GM18498 (cell line): ENCODE data around the gene CRYBG1.

ENCODE experiments used
- ATAC-seq: cut with Tn5 transposase; IDR thresholded peaks from one replicate; pipeline ENCODE4 v1.9.1; 2021; ENCODE audit warnings: mild to moderate bottlenecking, moderate library complexity; ENCODE audit not compliant: unreplicated experiment

CRYBG1 gene

DNA sequence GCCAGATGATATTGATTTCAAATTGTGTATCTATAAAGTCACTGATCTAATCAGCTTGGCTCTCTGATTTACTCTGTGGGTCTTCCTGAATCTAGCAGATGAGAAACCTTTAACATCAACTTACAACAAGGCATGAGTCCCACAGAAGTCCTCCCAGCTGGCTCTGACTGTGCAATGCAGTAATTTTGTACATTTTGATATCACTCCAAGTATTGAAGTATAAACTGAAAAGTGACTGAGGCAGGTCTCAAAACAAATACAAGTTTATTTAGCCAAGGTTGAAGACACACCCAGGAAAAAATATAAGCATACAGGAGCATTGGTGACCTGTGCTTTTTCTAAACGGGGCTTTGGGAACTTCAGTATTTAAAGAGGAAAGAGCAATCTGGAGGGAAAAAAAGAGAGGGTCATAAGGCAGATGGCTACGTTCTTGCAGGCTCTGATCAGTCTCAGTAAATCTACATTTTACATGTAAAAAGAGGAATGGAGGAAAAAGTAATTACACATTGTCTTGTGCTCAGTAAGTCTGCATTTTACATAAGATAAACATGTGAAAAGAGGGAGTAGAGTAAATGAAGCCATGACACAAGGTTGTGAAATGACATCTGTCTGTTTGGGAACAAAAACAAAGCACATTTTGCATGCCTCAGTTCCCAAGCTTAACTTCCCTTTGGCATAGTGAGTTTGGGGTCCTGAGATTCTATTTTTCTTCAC, 59.5 kb downstream of the CRYBG1 start:
- ATAC-seq = no peak

DNA sequence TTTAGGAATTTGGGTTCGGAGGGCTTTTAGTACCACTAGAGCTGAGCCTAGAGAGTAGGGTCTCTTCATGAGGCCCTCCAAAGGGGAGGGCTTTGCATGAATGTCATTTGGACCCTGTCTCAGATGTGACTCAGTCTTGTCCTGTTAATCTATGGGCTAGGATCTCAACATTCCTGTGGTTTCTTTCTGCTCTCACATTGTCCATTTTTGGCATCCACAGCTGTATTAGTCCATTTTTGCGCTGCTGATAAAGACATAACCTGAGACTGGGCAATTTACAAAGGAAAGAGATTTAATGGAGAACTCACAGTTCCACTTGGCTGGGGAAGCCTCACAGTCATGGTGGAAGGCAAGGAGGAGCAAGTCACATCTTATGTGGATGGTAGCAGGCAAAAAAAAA, 61.0 kb downstream of the CRYBG1 start:
- no peak for ATAC-seq

DNA sequence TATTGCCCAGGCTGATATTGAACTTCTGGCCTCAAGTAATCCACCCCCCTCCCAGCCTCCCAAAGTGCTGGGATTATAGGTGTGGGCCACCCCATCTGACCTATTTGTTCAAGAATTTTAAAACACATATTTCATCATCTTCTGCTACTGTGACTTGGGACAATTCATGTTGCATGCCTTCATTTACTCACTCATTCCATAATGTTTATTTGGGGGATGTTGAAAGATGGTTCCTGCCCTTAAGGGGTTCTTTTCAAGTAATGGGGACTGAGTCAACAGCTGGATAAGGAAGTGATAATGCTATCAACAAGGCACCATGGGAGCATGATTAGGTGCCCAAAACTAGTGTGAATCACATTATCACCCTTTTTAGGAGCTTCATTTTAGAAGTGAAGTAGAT, 62.0 kb downstream of the CRYBG1 start:
- no peak for ATAC-seq

DNA sequence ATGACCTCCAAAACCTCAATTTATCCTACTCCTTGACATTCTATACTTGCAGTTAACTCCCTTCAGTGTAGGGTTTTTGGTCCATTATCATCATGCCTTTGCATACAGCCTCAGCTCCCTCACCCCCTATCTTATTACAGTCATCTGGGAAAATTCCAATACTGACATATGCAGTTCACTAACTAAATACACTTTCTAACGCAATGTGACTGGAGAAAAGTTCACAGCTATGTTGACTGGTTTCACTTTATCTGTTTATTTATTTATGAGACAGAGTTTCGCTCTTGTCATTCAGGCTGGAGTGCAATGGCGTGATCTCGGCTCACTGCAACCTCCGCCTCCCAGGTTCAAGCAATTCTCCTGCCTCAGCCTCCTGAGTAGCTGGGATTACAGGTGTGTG, 64.9 kb downstream of the CRYBG1 start:
- ATAC-seq = no peak

DNA sequence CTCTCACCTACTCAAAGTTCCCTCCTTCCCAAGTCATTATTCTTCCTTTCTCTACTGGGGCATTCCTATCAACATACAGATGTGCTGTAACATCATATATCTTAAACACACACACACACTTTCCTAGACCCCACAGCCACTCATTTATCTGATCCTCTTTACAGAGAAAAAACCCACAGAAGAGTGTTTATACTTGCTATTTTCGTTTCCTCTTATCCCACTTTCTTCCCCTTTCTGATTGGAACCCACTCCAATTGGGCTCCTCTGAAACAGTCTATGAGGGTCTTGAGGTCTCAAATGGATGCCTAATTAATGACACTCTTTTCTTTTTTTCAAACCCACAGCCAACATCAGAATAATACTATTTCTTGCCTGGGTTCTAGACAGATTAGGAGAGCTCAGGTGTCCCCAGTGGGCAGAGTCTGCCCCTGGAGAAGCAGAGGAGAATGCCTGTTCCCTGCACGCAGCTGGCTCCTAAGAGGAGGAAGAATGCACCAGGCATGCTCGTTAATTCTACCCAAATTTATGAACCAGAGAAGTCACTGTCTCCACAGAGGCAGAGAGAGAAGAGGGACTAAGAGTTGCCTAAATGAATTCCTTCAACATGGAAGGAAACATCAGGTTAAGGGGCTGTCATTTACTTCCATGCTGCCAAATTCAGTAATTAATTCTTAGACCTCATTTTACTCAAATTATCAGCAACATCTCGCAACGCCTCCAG, 65.9 kb downstream of the CRYBG1 start:
- ATAC-seq = no peak

DNA sequence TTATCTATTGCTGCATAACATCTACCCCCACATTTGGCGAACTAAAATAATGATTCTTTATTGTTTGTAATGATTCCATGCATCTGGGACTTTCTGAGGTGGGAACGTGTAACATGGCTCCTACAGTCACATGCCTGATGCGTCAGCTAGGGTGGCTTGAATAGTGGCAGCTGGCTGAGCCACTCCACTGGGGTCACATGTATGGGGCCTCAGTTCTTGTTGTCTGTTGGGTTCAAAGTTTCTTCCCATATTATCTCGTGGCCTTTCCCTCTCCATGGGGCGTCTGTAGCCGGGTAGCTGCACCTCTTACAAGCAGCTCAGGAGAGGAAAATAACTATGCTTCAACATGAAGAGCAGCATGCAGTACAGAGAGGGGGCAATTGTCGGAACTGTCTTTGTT, 69.9 kb downstream of the CRYBG1 start:
- no peak for ATAC-seq

DNA sequence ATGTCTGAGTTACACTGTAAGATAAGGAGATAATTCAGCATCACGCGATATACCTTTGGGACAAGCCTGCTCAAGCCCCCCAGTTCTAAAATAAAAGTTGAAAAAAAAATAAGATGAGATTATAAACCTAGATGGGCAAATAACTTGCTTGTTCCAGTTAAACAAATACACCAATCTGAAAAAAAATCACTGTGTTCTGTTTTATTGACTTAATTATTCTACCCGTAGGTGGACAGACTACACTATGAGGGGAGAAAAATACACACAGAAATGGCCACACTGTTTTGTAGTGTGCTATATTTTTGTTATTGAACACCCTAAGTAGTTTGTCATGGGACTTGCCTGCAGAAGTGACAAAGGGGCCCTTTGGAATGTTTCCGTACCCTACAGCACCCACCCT, 70.9 kb downstream of the CRYBG1 start:
- ATAC-seq = no peak

DNA sequence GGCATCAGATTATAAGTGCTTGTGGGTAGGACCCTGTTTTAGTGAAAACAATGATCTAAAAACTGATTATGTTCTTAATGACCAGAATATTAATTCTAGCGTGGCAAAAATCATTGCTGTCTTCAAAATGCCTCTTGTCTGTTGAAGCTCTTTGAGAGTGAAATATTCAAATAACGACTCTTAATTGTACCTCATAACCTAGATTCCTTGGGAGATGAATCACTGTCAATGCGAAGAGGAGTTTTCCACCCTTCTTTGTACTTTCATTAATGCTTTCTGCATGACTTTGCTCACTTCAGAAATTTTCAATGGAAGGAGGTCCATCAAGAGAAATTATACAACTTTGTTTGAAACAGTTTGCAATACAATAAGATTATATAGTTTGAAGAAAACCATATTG, 71.5 kb downstream of the CRYBG1 start:
- ATAC-seq = no peak

DNA sequence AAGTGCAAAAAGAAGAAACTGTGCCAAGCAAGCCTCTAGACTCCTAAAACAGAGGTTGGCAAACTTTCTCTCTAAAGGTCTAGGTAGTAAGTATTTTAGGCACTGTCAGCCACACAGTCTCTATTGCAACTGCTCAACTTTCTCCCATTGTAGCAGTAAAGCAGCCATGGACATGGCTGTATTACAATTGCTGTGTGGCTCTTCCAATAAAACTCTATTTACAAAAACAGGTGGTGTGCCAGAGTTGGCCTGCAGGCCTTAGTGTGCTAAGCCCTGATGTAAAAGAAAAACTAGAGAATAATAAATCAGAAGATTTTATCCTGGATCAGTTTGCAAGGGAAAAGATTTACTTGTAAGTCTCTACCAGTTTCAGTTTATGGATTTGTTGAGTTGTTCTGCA, 74.0 kb downstream of the CRYBG1 start:
- no peak for ATAC-seq

DNA sequence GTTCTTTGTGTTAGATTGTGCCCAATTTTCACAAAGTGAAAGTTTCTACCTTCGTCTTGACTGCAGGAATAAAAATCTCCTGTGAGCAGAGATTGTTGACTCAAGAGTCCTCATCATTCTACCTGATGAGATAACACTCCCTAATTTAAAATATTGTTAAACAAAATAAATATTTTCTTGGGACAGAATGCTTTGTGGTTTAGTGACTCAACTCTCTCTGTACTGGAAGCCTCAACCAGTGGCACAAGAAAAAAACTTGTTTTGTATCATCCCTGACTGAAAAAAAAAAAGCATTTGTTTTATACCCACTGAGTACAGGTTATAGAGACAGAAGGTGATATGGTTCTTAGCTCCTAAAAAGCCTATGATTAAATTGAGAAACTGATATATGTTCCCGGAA, 78.9 kb downstream of the CRYBG1 start:
- ATAC-seq = no peak

DNA sequence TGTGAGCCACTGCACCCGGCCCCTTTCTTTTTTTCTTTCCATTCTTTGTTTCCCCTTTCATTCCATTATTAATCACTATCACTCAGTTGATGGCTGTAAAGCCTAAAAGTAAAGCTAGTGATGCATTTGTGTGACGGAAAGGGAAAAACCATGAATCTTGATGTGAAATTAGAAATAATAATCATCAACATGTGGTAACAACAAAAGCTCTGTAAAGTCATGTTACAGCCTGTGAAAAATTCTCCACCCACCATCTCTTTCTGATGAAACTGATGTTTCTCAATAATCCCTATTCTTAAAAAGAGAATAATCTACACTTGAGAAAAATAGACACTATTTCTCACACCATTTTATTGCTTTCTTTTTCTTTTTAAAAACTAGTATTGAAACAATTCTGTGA, 80.0 kb downstream of the CRYBG1 start:
- ATAC-seq = no peak

DNA sequence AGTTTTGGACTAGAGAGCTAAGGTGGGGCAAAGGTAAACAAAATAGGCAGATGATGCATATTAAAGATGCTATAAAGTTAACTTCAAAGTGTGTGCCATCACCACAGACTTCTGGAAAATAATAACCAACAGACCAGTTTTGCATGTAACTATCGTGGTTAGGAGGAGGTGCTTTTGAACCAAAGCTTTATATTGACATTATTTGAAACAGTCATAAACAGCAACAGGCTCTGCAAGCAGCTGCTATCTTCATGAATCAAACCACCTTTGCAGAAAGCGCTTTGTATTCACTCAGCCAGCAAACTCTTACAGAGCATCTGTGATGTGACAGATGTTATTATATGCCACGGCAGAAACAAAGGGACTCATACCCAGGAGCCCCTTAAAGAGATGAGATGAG, 81.9 kb downstream of the CRYBG1 start:
- ATAC-seq = no peak

DNA sequence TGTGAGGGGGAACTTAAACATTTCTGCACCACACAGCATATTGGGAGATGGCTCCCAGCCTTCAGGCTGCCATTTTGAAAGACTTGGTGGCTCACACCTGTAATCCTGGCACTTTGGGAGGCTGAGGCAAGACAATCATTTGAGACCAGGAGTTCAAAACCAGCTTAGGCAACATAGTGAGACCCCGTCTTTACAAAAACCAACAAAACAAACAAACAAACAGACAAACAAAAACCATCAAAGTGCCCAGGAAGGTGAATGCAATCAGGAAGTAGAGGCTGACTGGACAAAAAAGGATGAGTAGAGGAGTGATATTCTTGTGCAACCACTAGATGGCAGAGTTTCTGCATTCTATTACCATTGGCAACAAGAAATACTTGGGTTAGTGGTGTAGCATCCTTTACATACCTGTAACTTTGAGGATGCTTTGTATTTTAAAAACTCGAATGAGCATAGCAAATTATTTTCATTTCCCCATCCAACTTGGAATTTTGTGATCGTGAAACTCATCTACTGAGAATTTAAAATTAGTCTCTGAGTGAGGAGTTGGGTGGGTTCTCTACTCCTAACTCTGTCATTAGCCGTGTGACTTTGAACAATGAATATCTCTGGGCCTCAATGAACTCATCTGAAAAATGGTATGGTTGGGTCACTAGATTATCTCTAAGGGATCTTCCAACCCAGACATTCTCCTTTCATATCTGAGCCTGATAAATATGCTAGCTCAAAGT, 84.4 kb downstream of the CRYBG1 start:
- ATAC-seq = peak; percentile 71

DNA sequence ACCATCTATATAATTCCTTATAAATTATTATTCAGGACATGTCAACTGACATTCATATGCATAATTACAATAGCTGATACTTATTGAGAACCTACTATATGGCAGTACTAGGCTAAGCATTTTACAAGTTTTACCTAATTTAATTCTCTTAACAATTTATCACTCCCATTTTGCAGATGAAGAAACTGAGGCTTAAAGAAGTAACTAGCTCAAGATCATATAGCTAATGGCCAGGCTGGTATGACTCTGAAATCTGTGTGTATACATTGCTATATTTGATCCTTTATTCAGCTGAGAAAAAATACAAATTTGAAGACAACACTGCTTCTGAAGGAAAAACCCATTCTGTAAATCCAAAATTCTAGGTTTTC, 85.0 kb downstream of the CRYBG1 start:
- no peak for ATAC-seq

DNA sequence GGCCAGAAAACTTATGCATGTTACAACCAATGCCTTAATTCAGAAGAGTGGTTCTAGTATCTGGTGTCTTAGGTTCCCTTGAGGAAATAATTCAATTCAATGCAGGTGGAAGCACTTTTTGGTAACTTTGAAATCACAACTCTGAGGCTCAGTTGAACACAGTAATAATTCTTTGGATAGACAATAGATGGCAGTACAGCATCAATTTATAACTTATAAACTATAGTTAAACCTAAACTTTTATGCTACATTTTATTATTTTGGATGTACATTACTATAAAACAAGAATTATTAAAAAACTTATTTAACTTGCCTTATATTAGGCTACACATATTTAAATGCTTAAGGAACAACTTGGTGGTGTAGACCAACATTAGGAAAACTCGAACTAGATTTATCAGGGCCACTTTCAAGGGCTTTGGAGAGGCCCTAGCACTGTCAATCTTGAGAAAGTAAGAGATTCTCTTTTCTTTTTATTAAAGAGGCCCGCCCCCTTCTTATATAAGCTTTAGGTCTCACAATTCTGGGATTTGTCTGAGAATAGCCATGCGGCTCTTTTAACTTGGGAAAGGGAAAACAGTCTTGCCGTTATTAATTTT, 85.9 kb downstream of the CRYBG1 start:
- ATAC-seq = no peak

DNA sequence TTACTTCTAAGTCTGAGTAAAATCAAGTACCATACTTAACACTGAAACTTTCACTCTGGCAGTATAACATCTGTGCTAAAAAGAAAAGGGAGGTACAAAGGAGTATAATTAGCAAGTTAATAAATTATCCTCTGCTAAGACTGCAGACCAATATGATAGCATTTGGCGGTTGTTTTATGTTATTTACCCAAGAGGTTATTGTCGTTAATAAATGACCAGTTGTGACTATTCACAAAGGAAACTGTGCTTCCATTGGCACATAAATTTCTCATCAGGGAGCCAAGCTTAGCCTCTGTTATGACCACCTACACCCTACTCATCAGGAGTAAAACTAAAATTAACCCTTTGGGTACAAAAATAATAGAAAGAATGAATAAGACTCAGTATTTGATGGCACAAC, 86.5 kb downstream of the CRYBG1 start:
- no peak for ATAC-seq

DNA sequence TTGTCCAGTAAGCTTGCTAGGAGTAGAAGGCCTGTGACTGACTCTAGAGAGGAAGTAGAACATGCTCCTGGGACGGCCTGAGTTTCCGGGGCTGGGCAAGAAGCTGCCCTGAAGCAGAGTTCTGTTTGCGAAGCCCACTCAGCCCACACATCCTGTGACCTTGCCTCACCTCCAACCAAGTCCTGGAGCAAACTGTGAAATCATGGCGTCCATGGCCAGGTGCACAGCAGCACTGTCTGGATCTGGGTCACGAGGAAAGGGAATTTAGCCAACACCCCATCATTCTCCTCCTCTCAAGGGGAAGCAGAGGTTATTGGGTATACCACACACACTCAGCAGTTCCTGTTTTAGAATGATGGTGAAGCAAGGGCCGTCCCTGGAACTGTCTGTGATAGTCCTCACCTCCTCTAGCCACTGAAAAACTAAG, 87.5 kb downstream of the CRYBG1 start:
- no peak for ATAC-seq

DNA sequence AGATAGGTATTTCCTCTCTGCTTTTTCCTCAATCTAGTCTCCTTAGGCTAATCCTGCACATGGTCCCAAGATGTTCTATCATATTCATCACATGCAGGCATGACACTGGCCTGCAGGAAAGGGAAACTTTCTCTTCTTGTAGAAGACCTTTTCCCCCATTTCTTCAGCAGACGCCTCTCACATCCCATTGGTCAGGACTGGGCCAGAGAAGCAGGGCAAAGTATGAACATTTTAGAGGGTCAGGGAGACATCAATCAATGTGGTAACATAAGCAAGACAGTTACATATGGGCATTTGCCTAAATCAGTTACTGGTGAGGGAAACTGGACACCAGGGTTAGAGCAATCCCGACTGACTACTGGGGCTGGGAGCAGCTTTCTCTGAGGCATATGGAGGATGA, 90.1 kb downstream of the CRYBG1 start:
- ATAC-seq = no peak

DNA sequence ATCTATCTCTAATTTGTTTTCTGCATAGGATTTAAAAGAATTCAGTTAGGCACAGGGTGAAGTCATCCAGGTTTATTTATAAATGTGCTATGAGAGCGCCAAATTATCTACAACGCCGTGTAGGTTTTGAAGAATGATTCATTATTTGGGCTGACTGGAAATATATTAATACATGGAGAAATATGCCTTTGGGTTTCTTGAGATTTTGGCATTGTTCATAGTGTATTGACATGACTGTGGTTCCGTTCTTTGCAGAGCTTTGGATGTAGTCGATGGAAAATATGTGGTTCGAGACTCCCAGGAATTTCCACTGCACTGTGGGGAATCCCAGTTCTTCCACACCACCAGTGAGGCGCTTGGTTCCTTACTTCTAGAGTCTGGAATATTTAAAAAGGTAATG, 90.9 kb downstream of the CRYBG1 start:
- ATAC-seq = no peak

DNA sequence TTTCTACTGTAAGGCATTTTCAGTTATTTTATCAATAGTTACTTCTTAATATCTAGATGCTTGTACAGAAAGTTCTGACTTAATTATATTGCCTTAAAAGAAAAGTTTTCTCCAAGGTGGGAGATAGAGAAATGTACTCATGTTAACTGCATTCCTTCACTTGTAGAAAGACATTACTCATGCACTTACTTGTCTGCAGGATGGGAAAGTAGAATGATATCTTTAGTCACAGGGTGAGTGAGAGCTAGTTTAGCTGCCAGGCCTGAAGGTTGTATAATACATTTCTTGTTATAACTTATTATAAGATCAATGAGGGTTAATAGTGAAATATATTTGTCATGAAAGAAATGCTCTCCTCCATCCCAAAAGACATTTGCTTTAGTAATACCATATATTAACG, 92.1 kb downstream of the CRYBG1 start:
- no peak for ATAC-seq

DNA sequence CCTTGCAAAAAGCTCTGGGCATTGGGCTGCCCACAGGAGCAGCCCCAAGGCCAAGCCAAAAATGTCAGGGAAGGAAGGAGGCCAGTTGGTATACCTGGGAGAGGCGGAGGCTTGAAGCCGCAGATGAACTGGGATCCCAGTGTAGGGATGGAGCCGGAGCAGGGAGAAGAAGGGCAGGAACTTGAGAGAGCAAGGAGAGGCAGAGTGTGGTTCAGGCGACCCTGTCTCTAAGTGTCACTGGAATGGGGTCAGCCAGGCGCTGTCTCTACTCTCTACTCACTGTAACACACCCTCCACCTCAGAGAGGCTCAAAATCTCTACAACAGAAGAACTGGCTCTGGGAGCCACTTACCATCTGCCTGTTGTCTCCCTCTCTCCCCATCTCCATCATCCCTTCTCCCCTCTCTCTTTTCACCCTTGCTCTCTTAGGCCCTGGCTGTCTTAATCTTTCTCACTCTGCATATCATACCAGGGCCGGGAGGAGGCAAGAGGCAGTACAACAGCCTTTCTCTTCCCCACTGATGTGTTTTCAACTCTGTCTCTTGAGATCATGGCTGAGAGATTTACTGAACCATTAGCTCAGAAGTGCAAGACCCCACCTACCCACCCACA, 93.3 kb downstream of the CRYBG1 start:
- no peak for ATAC-seq
